Chondrocyte (in vitro differentiated cells): Measurements from ENCODE around the gene FBXL7. TPM values are rescaled to one million over a fixed set of nuclear protein-coding genes. Genes with fewer than 3 reads are reported as not detected.

Experiments used
- DNase-seq: peaks from one replicate; pipeline ENCODE4 v3.0.0; 2021; ENCODE audit warnings: mixed read lengths, low spot score
- H3K27ac Mint-ChIP-seq: one replicate; pipeline ENCODE4 v1.8.0; 2021; ENCODE audit warnings: mild to moderate bottlenecking, moderate library complexity, mixed read lengths; ENCODE audit not compliant: unreplicated experiment
- H3K27me3 Mint-ChIP-seq: 2 replicates; pipeline ENCODE4 v1.8.0; 2021; ENCODE audit warnings: low read depth, mixed read lengths
- H3K36me3 Mint-ChIP-seq: 2 replicates; pipeline ENCODE4 v1.8.0; 2021; ENCODE audit warnings: low read depth, mixed read lengths
- H3K4me1 Mint-ChIP-seq: 2 replicates; pipeline ENCODE4 v1.8.0; 2021; ENCODE audit warnings: low read depth, mild to moderate bottlenecking, mixed read lengths
- H3K4me3 Mint-ChIP-seq: one replicate; pipeline ENCODE4 v1.8.0; 2021; ENCODE audit warnings: mild to moderate bottlenecking, moderate library complexity, mixed read lengths; ENCODE audit not compliant: unreplicated experiment
- H3K9me3 Mint-ChIP-seq: 2 replicates; pipeline ENCODE4 v1.8.0; 2021; ENCODE audit warnings: low read depth, mixed read lengths
- total RNA-seq: library from RNA; stranded (reverse); gene quantifications from 3 replicates; pipeline ENCODE4 v1.2.1, GENCODE V29; 2021
- TF ChIP-seq, protein P1 (sequence below): fragments of 200-600 bp; sonication (generic); IDR thresholded peaks from 2 replicates; pipeline ENCODE4 v1.5.0; 2021; ENCODE audit warnings: antibody characterized with exemption, mild to moderate bottlenecking, moderate library complexity

FBXL7 gene
- total RNA-seq, 1 donor from 2014 or later = 32.6 TPM

- Mint-ChIP-seq H3K36me3 (no peaks in the 10 kb centered on the region), H3K27ac (peak overlapping the region; percentile 64), H3K27me3 (no peaks in the 10 kb centered on the region), H3K4me1 (peaks cover 38% of the 10 kb centered on the region), H3K4me3 (no peak overlapping the region), H3K9me3 (peaks cover 4% of the 10 kb centered on the region)
- TF ChIP-seq, protein P1, sequence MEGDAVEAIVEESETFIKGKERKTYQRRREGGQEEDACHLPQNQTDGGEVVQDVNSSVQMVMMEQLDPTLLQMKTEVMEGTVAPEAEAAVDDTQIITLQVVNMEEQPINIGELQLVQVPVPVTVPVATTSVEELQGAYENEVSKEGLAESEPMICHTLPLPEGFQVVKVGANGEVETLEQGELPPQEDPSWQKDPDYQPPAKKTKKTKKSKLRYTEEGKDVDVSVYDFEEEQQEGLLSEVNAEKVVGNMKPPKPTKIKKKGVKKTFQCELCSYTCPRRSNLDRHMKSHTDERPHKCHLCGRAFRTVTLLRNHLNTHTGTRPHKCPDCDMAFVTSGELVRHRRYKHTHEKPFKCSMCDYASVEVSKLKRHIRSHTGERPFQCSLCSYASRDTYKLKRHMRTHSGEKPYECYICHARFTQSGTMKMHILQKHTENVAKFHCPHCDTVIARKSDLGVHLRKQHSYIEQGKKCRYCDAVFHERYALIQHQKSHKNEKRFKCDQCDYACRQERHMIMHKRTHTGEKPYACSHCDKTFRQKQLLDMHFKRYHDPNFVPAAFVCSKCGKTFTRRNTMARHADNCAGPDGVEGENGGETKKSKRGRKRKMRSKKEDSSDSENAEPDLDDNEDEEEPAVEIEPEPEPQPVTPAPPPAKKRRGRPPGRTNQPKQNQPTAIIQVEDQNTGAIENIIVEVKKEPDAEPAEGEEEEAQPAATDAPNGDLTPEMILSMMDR = no peak
- DNase-seq = no peak
Observed at GRCh38 chr5:15757103-15757502, 257.1 kb downstream of the FBXL7 start.

DNA sequence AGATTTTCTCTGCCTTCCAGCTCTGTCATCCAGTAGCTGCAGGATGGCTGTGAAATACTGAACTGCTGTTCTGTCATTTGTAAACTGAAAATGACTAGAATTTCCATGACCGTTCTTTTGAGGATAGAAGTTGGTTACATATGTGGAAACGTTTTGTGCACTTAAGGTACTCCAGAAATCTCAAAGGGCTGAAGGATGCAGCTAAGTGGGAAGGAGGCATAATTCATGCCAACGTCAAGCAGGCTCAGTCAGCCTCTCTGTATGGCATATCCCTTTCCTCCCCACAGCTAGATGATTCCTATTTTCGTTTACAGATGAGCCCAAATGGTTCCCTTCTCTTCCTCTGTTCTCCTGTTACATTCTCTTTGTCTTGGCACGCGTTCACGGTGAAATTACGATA lies 257.6 kb downstream of the FBXL7 start:
- H3K27ac Mint-ChIP-seq = peak overlapping the region; percentile 64
- no peak for DNase-seq
- H3K27me3 Mint-ChIP-seq = no peaks in the 10 kb centered on the region
- H3K4me3 Mint-ChIP-seq = no peak overlapping the region
- H3K9me3 Mint-ChIP-seq = peaks cover 4% of the 10 kb centered on the region
- H3K36me3 Mint-ChIP-seq = no peaks in the 10 kb centered on the region
- H3K4me1 Mint-ChIP-seq = peaks cover 38% of the 10 kb centered on the region
- TF ChIP-seq, protein P1 = no peak

DNA sequence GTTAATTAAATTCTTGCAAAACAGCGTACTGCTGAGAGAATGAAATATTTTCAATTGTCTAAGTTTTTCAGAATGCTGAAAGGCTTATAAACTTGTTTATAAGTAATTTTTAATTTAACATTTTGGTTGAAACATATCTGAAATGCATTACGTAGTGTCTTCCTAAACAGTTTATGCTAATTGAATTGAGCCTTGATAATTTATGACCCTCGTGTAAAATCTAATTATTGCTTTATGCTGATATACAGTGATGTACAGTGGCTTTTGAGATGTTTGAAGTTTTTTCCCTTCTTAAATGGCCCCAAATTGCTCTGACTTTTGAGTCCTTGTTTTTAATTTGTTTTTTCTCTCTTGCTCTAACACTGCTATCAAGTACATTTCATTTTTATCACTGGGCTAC lies 262.7 kb downstream of the FBXL7 start:
- H3K27me3 Mint-ChIP-seq = no peaks in the 10 kb centered on the region
- H3K4me1 Mint-ChIP-seq = peaks cover 3% of the 10 kb centered on the region
- TF ChIP-seq, protein P1 = no peak
- no peak overlapping the region for H3K4me3 Mint-ChIP-seq
- no peaks in the 10 kb centered on the region for H3K9me3 Mint-ChIP-seq
- H3K27ac Mint-ChIP-seq = no peak overlapping the region
- DNase-seq = no peak
- no peaks in the 10 kb centered on the region for H3K36me3 Mint-ChIP-seq

- TF ChIP-seq, protein P1 = no peak
- no peaks in the 10 kb centered on the region for H3K9me3 Mint-ChIP-seq
- DNase-seq = no peak
Observed at GRCh38 chr5:15763754-15764153, 263.8 kb downstream of the FBXL7 start.

DNA sequence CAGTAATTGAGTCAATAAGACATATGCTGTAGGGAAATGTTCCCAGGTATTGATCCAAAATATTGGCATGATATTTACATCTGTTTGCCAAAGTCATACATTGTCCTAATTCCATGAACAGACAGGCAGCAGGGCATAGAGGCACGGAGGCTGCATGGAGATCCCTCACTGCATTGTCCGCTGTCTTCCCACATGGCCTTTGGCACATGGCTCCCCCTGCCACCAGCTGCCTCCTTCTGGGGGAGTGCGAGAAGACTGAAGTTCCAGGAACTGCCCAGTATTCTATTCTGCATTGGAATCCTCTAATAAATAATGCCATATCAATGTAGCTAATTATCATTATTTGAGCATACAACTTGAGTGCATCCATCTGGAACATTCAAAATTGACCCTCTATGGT lies 269.0 kb downstream of the FBXL7 start:
- no peaks in the 10 kb centered on the region for H3K9me3 Mint-ChIP-seq
- H3K4me1 Mint-ChIP-seq = no peaks in the 10 kb centered on the region
- TF ChIP-seq, protein P1 = no peak
- no peak overlapping the region for H3K27ac Mint-ChIP-seq
- no peaks in the 10 kb centered on the region for H3K27me3 Mint-ChIP-seq
- no peak overlapping the region for H3K4me3 Mint-ChIP-seq
- no peaks in the 10 kb centered on the region for H3K36me3 Mint-ChIP-seq
- DNase-seq = no peak

More at GRCh38 chr5:15763754-15764153, 263.8 kb downstream of the FBXL7 start:
- Mint-ChIP-seq H3K4me3 (no peak overlapping the region), H3K4me1 (no peaks in the 10 kb centered on the region), H3K27ac (no peak overlapping the region), H3K27me3 (no peaks in the 10 kb centered on the region), H3K36me3 (no peaks in the 10 kb centered on the region)
